LNCAP (cell line): Measurements from ENCODE around the gene NSUN6.

Experiments used
- CTCF ChIP-seq: fragments of 450-650 bp; IDR thresholded peaks from 2 replicates; pipeline ENCODE4 v1.5.1; 2017; ENCODE audit warnings: mild to moderate bottlenecking

NSUN6 gene

GRCh38 chr10:18551473-18551872 lies 99.9 kb downstream of the NSUN6 start:
- no peak for TF ChIP-seq CTCF

GRCh38 chr10:18549105-18549504 lies 102.3 kb downstream of the NSUN6 start:
- TF ChIP-seq CTCF = no peak

GRCh38 chr10:18545621-18546305 lies 105.6 kb downstream of the NSUN6 start:
- no peak for TF ChIP-seq CTCF

GRCh38 chr10:18542832-18543231 lies 108.6 kb downstream of the NSUN6 start:
- TF ChIP-seq CTCF = no peak

GRCh38 chr10:18540195-18540594 lies 111.2 kb downstream of the NSUN6 start:
- no peak for TF ChIP-seq CTCF

GRCh38 chr10:18539335-18539734 lies 112.1 kb downstream of the NSUN6 start:
- no peak for TF ChIP-seq CTCF

GRCh38 chr10:18533896-18534295 lies 117.5 kb downstream of the NSUN6 start:
- no peak for TF ChIP-seq CTCF
